GM12875 (cell line): ENCODE measurements around the gene IFNA21.
"Not testable (repeated sequence)": the region's sequence is repeated elsewhere in the genome, so short reads cannot be mapped to it uniquely, and the experiment has no call there.

Experiments
- H3K4me3 ChIP-seq: one replicate; pipeline ENCODE4 v1.5.1; 2011; ENCODE audit warnings: low read depth, low read length, control low read depth
- TF ChIP-seq, protein P1 (sequence below): IDR thresholded peaks from 2 replicates; pipeline ENCODE4 v1.5.1; 2011; ENCODE audit warnings: low read depth, mild to moderate bottlenecking, control low read depth, inconsistent platforms, low read length, moderate library complexity, borderline replicate concordance; ENCODE audit not compliant: insufficient read depth

IFNA21 gene

DNA sequence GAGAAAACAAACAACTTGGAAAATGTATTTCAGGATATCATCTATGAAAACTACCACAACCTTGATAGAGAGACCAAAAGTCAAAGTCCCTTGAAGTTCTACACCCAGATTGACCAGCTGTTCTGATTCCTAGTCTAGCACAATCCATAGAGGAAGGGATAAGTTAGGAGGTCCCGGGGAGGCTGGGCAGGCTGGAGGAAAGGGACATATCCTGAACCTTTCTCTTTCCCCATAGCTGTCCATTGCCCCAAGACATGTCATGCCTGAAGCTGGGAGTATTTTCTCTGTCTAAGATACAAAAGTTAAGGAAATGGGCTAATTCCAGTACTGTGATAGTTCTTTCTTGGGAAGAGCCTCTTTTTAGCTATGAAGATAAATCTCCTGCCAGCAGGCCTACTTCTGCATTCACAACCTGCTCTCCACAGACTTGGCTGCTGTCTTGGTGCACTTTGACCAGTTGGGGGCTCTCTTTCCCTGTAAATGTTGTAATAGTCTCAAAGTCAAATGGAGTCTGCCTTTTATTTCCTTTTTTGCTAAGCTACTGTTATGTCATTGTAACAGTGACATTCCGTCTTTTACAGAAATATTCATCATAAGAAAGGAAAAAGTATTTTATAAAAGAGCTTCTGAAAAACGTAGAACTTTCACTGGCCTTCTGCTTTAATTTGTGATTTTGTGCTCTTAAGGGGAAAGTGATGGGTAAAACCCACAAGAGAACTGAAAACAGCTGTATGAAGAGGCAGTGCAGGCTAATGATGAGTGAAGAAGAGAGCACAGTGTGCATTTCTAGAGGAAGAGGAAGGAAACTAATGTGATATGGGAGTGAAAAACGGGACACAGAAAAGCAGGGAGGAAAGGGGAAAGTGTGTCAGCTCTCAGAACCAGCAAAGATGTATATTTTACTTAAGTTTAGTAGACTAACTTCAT, 16.6 kb upstream of the IFNA21 start:
- TF ChIP-seq, protein P1, sequence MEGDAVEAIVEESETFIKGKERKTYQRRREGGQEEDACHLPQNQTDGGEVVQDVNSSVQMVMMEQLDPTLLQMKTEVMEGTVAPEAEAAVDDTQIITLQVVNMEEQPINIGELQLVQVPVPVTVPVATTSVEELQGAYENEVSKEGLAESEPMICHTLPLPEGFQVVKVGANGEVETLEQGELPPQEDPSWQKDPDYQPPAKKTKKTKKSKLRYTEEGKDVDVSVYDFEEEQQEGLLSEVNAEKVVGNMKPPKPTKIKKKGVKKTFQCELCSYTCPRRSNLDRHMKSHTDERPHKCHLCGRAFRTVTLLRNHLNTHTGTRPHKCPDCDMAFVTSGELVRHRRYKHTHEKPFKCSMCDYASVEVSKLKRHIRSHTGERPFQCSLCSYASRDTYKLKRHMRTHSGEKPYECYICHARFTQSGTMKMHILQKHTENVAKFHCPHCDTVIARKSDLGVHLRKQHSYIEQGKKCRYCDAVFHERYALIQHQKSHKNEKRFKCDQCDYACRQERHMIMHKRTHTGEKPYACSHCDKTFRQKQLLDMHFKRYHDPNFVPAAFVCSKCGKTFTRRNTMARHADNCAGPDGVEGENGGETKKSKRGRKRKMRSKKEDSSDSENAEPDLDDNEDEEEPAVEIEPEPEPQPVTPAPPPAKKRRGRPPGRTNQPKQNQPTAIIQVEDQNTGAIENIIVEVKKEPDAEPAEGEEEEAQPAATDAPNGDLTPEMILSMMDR, result peak; percentile 50

DNA sequence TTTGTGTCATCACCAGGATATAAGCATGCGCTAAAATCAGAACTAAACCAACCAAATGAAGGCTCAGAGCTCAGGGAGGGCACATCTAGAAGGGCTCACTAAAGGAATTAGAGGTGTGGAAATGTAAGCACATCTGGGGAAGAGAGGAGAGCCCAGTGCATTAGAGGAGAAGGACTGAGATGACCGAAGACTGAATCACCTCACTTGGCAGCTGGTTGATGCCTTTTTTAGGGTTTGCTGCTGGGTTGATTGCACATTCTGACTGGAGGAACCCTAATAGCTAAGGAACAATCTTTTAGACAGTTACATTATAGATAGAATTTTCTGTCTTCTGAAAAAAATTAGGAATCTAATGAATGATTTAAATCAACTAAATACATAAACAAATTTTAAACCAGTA, 8.2 kb upstream of the IFNA21 start:
- H3K4me3 ChIP-seq, result no peak overlapping the region
- TF ChIP-seq, protein P1, result no peak

More for the DNA sequence above, 16.6 kb upstream of the IFNA21 start:
- H3K4me3 ChIP-seq, result not testable (repeated sequence)

DNA sequence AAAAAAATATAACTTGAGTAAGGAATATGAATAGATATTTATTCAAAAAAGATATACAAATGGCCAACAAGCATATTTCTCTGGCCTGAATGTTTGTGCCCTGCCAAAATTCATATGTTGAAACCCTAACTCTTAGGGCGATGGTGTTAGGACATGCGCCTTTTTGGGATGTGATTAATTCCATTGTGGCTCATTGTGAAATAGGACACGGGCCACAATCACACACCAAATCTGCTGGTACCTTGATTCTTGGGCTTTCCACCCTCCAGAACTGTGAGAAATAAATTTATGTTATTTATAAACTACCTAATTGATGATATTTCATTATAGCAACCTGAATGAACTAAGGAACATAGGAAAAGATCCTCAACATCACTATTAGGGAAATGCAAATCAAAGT, 5.7 kb upstream of the IFNA21 start:
- TF ChIP-seq, protein P1, result no peak
- H3K4me3 ChIP-seq, result no peak overlapping the region

DNA sequence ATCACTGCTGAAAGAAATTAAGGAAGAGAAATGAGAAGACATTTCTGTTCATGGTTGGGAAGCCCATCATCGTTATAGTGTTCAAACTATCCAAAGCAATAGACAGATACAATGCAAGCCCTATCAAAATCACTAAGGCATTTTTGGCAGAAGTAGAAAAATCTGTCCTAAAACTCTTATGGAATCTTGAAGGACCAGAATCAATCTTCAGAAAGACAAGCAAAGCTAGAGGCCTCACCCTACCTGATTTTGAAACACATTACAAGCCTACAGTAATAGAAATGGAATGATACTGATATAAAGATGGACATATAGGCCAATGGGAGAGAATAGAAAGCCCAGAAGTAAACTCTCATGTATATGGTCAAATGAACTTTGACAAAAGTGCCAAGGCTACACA, 4.9 kb upstream of the IFNA21 start:
- H3K4me3 ChIP-seq, result no peak overlapping the region
- TF ChIP-seq, protein P1, result no peak

DNA sequence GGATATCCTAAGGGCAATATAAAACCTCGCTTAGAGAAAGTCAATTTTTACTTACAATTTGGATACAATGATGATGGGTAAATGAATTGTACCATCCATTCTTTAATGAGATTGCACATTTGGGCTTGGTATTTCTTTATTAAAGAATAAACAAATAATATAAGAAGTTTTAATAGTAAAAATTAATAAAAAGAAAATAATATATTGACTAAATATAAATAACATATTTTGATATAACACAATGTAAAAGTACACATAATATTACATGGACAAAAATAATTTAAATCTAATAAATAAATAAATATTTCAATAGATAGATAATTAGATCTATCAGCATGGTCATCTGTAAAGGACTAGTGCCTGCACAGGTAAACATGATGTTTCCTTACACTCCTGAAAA, 944 bp downstream of the IFNA21 start:
- H3K4me3 ChIP-seq, result no peak overlapping the region
- TF ChIP-seq, protein P1, result no peak

DNA sequence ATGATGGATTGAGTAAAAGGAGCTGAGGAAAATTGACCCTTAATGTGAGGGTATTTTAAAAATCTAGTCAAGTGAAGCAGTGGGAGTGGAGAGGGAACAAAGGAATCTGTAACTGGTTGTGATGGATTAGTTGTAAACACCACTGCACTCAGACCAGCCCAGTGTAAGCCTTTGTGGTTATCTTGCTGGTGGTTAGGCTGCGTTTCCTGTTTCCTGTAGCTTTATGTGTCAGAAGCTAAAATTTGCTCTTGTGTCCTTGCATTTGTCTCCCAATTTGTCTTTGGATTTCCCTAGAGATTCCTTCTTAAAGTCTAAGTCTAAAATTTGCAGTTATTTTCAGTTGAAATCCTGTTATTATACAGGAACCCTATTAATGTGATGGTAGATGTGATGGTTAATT, 6.3 kb downstream of the IFNA21 start:
- TF ChIP-seq, protein P1, result no peak
- H3K4me3 ChIP-seq, result no peak overlapping the region

DNA sequence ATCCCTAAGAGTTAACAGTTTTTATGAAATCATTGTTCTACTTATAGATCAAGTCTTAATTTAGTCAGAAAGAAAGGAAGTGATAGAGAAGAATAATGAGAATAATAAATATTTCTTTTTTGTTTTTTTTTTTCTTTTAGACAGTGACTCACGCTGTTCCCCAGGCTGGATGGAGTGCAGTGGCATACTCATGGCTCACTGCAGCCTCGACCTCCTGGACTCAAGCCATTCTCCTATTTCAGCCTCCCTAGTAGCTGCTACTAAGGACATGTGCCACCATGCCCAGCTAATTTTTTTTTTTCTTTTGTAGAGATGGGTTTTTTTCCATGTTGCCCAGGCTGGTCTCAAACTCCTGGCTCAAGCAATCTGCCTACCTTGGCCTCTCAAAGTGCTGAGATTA, 11.0 kb downstream of the IFNA21 start:
- TF ChIP-seq, protein P1, result no peak
- no peak overlapping the region for H3K4me3 ChIP-seq
